ENCODE results near the gene TEX264. TPM values are rescaled to one million over a fixed set of nuclear protein-coding genes. Genes with fewer than 3 reads are reported as not detected.

TEX264 gene
- total RNA-seq, 2 experiments from 2014 or later = 45.6 to 50.3 TPM

- Histone ChIP-seq H3K9me2 (ENCODE audit: insufficient read depth, low read length) (no peaks in the 10 kb centered on the region), H3K9me3 (ENCODE audit: low read length) (no peaks in the 10 kb centered on the region), H3K36me3 (ENCODE audit: insufficient read depth, low read length) (peaks cover 13% of the 10 kb centered on the region; the same call in 1 of the 2 replicates), H2AFZ (ENCODE audit: low read length) (no peak overlapping the region), H3K27ac (ENCODE audit: low read depth, low read length, poor library complexity, severe bottlenecking) (no peak overlapping the region), H3K4me2 (ENCODE audit: low read length) (no peak overlapping the region; the same call in 1 of the 2 replicates), H3K4me3 (ENCODE audit: low read depth, low read length, poor library complexity, severe bottlenecking) (no peak overlapping the region), H3K4me1 (ENCODE audit: insufficient read depth, low read length, poor library complexity, severe bottlenecking) (peaks cover 35% of the 10 kb centered on the region), H3K79me2 (ENCODE audit: insufficient read depth, low read depth, low read length) (0 out of 2 replicates have a peak, but pooled peaks cover 9% of the 10 kb centered on the region), H4K20me1 (ENCODE audit: insufficient read depth, low read length) (no peaks in the 10 kb centered on the region)
- DNase-seq (ENCODE audit: low spot score) = no peak
- no peak for TF ChIP-seq EZH2phosphoT487 (IDR thresholded peaks at IDR 0.05; ENCODE audit: borderline replicate concordance, low read depth, low read length)
- TF ChIP-seq, protein P1, sequence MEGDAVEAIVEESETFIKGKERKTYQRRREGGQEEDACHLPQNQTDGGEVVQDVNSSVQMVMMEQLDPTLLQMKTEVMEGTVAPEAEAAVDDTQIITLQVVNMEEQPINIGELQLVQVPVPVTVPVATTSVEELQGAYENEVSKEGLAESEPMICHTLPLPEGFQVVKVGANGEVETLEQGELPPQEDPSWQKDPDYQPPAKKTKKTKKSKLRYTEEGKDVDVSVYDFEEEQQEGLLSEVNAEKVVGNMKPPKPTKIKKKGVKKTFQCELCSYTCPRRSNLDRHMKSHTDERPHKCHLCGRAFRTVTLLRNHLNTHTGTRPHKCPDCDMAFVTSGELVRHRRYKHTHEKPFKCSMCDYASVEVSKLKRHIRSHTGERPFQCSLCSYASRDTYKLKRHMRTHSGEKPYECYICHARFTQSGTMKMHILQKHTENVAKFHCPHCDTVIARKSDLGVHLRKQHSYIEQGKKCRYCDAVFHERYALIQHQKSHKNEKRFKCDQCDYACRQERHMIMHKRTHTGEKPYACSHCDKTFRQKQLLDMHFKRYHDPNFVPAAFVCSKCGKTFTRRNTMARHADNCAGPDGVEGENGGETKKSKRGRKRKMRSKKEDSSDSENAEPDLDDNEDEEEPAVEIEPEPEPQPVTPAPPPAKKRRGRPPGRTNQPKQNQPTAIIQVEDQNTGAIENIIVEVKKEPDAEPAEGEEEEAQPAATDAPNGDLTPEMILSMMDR (conservative IDR thresholded peaks at IDR 0.05; ENCODE audit: low read length) = no peak
- ChIA-PET CTCF (ENCODE audit: unreplicated experiment) (no interaction called here), POLR2A (interaction anchor here (1.1 kb wide), 1 partner anchor 8 kb away, joined by 3 read pairs; no protein-coding TSS in a partner anchor)
- no TSS peak for BruUV-seq (replicated peaks)
- intact Hi-C loops (cut with micrococcal nuclease; ENCODE audit: unreplicated experiment) = no loop called here
These were observed 5.1 kb downstream of the TEX264 start for GRCh38 chr3:51676102-51676640.

- BruUV-seq (replicated peaks) = no TSS peak
- DNase-seq (ENCODE audit: low spot score) = no peak
- no peak overlapping the region for H3K4me2 ChIP-seq (ENCODE audit: low read length)
- POLR2A ChIA-PET = no interaction called here
- intact Hi-C loops (cut with micrococcal nuclease; ENCODE audit: unreplicated experiment) = no loop called here
- no peaks in the 10 kb centered on the region for H3K9me2 ChIP-seq (ENCODE audit: insufficient read depth, low read length)
- TF ChIP-seq, protein P1 (conservative IDR thresholded peaks at IDR 0.05; ENCODE audit: low read length) = no peak
- no peak for TF ChIP-seq EZH2phosphoT487 (IDR thresholded peaks at IDR 0.05; ENCODE audit: borderline replicate concordance, low read depth, low read length)
- no peaks in the 10 kb centered on the region for H4K20me1 ChIP-seq (ENCODE audit: insufficient read depth, low read length)
- no peaks in the 10 kb centered on the region for H3K9me3 ChIP-seq (ENCODE audit: low read length)
- no peak overlapping the region for H3K27ac ChIP-seq (ENCODE audit: low read depth, low read length, poor library complexity, severe bottlenecking)
- peaks cover 14% of the 10 kb centered on the region; the same call in 1 of the 2 replicates for H3K36me3 ChIP-seq (ENCODE audit: insufficient read depth, low read length)
- peaks cover 44% of the 10 kb centered on the region for H3K4me1 ChIP-seq (ENCODE audit: insufficient read depth, low read length, poor library complexity, severe bottlenecking)
- H3K4me3 ChIP-seq (ENCODE audit: low read depth, low read length, poor library complexity, severe bottlenecking) = no peak overlapping the region
- 0 out of 2 replicates have a peak, but pooled peaks cover 5% of the 10 kb centered on the region for H3K79me2 ChIP-seq (ENCODE audit: insufficient read depth, low read depth, low read length)
- CTCF ChIA-PET (ENCODE audit: unreplicated experiment) = no interaction called here
- H2AFZ ChIP-seq (ENCODE audit: low read length) = no peak overlapping the region
These were observed 6.3 kb downstream of the TEX264 start for GRCh38 chr3:51677358-51677757.

- intact Hi-C loops (cut with micrococcal nuclease; ENCODE audit: unreplicated experiment) = no loop called here
- no peaks in the 10 kb centered on the region for H3K79me2 ChIP-seq (ENCODE audit: insufficient read depth, low read depth, low read length)
- no peak overlapping the region for H3K27ac ChIP-seq (ENCODE audit: low read depth, low read length, poor library complexity, severe bottlenecking)
- no TSS peak for BruUV-seq (replicated peaks)
- DNase-seq (ENCODE audit: low spot score) = no peak
- H3K9me2 ChIP-seq (ENCODE audit: insufficient read depth, low read length) = no peaks in the 10 kb centered on the region
- H3K36me3 ChIP-seq (ENCODE audit: insufficient read depth, low read length) = peaks cover 21% of the 10 kb centered on the region; the same call in 1 of the 2 replicates
- no peak overlapping the region for H3K4me3 ChIP-seq (ENCODE audit: low read depth, low read length, poor library complexity, severe bottlenecking)
- H2AFZ ChIP-seq (ENCODE audit: low read length) = no peak overlapping the region
- no peak overlapping the region for H3K4me2 ChIP-seq (ENCODE audit: low read length)
- peaks cover 38% of the 10 kb centered on the region for H3K4me1 ChIP-seq (ENCODE audit: insufficient read depth, low read length, poor library complexity, severe bottlenecking)
- H4K20me1 ChIP-seq (ENCODE audit: insufficient read depth, low read length) = no peaks in the 10 kb centered on the region
- POLR2A ChIA-PET = no interaction called here
- no peaks in the 10 kb centered on the region for H3K9me3 ChIP-seq (ENCODE audit: low read length)
- CTCF ChIA-PET (ENCODE audit: unreplicated experiment) = no interaction called here
- TF ChIP-seq EZH2phosphoT487 (IDR thresholded peaks at IDR 0.05; ENCODE audit: borderline replicate concordance, low read depth, low read length) = no peak
- TF ChIP-seq, protein P1 (conservative IDR thresholded peaks at IDR 0.05; ENCODE audit: low read length) = no peak
These were observed 7.1 kb downstream of the TEX264 start for GRCh38 chr3:51678186-51678585.
